ENCODE measurements around the gene MPRIP. TPM values are rescaled to one million over a fixed set of nuclear protein-coding genes. Genes with fewer than 3 reads are reported as not detected.

MPRIP gene
- total and polyA plus RNA-seq, 12 donors: 88.5 to 234 (median 175) TPM

GRCh38 chr17:17017343-17018014, 24.8 kb upstream of the MPRIP start:
- H3K4me3 ChIP-seq: no peak overlapping the region
- H3K27ac ChIP-seq: no peak overlapping the region
- no peaks in the 10 kb centered on the region for H3K9me3 ChIP-seq (replicated peaks in 1 of 3)
- intact Hi-C loops (cut with DNase I): no loop called here
- H3K27me3 ChIP-seq: no peaks in the 10 kb centered on the region
- WGBS, 4 donors: 93 to 96% (median 95%) methylated on average over 6 to 8 of the region's 8 CpGs
- H3K36me3 ChIP-seq (replicated peaks in 1 of 2): no peaks in the 10 kb centered on the region
- TF ChIP-seq, protein P1, sequence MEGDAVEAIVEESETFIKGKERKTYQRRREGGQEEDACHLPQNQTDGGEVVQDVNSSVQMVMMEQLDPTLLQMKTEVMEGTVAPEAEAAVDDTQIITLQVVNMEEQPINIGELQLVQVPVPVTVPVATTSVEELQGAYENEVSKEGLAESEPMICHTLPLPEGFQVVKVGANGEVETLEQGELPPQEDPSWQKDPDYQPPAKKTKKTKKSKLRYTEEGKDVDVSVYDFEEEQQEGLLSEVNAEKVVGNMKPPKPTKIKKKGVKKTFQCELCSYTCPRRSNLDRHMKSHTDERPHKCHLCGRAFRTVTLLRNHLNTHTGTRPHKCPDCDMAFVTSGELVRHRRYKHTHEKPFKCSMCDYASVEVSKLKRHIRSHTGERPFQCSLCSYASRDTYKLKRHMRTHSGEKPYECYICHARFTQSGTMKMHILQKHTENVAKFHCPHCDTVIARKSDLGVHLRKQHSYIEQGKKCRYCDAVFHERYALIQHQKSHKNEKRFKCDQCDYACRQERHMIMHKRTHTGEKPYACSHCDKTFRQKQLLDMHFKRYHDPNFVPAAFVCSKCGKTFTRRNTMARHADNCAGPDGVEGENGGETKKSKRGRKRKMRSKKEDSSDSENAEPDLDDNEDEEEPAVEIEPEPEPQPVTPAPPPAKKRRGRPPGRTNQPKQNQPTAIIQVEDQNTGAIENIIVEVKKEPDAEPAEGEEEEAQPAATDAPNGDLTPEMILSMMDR (IDR thresholded peaks at IDR 0.05): no peak
- TF ChIP-seq POLR2A (IDR thresholded peaks at IDR 0.05): no peak
- H3K4me1 ChIP-seq (replicated peaks in 1 of 2): no peaks in the 10 kb centered on the region
- no peak for DNase-seq

GRCh38 chr17:17018021-17018441, 24.2 kb upstream of the MPRIP start:
- no peak for TF ChIP-seq POLR2A (IDR thresholded peaks at IDR 0.05)
- TF ChIP-seq, protein P1 (IDR thresholded peaks at IDR 0.05): no peak
- H3K4me3 ChIP-seq: no peak overlapping the region
- no peak overlapping the region for H3K27ac ChIP-seq
- no peaks in the 10 kb centered on the region for H3K36me3 ChIP-seq (replicated peaks in 1 of 2)
- WGBS, 4 donors: 77 to 86% (median 84%) methylated on average over 9 to 11 of the region's 11 CpGs
- no peaks in the 10 kb centered on the region for H3K4me1 ChIP-seq (replicated peaks in 1 of 2)
- no peaks in the 10 kb centered on the region for H3K27me3 ChIP-seq
- H3K9me3 ChIP-seq (replicated peaks in 1 of 3): no peaks in the 10 kb centered on the region
- intact Hi-C loops (cut with DNase I): no loop called here
- peak in 1 of 7 donors; percentile 6 for DNase-seq

DNA sequence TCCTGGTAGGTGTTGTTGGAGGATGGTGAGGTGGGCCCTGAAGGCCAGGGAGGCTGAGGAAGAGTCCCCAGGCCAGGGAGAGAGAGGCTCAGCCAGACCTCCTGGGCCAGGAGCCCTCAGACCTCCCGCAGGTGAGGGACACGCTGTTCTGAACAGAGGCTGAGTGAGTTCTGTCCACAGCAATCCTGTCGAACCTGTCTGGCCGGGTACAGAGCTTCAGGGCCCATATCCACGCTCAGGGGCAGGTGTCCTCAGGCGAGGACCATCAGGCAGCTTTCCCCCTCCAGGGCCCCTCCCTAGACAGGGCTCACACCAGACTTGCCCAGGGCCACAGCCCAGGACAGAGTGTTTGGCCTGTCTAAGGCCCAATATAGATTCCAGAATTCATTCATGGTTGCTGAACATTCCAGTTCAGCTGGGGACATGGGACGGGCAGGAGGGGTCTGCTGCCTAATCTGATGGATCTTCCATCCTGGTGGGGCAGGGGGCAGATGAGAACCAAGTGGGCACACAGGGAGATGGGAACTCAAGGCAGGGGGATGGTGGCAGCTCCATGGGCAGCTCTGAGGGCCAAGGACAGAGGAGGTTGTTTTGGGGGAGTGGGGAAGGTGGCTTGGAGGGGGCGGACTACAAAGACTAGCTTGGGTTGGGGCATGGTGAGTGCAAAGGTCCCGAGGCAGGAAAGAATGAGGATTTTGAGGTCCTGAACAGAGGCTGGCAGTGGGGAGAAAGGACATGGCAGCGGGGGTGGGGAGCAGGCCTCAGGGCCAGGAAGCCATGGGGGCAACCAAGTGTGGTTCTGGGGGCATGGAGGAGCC, 23.4 kb upstream of the MPRIP start:
- DNase-seq: peak in 1 of 7 donors; percentile 2
- Histone ChIP-seq H3K27me3 (no peaks in the 10 kb centered on the region), H3K36me3 (replicated peaks in 1 of 2) (no peaks in the 10 kb centered on the region), H3K27ac (no peak overlapping the region), H3K4me3 (no peak overlapping the region), H3K9me3 (replicated peaks in 1 of 3) (no peaks in the 10 kb centered on the region), H3K4me1 (replicated peaks in 1 of 2) (no peaks in the 10 kb centered on the region)
- TF ChIP-seq, protein P1 (IDR thresholded peaks at IDR 0.05): no peak
- no peak for TF ChIP-seq POLR2A (IDR thresholded peaks at IDR 0.05)
- WGBS, 4 donors: 80 to 98% (median 93%) methylated on average over 8 to 10 of the region's 10 CpGs
- intact Hi-C loops (cut with DNase I): no loop called here

- no peaks in the 10 kb centered on the region for H3K4me1 ChIP-seq (replicated peaks in 1 of 2)
- no peak overlapping the region for H3K4me3 ChIP-seq
- WGBS, 4 donors: 83 to 97% (median 91%) methylated on average over 2 to 5 of the region's 5 CpGs
- no peak for DNase-seq
- H3K27ac ChIP-seq: no peak overlapping the region
- intact Hi-C loops (cut with DNase I): no loop called here
- H3K27me3 ChIP-seq: no peaks in the 10 kb centered on the region
- H3K36me3 ChIP-seq (replicated peaks in 1 of 2): no peaks in the 10 kb centered on the region
- H3K9me3 ChIP-seq (replicated peaks in 1 of 3): no peaks in the 10 kb centered on the region
- no peak for TF ChIP-seq POLR2A (IDR thresholded peaks at IDR 0.05)
- TF ChIP-seq, protein P1 (IDR thresholded peaks at IDR 0.05): no peak
These were observed 22.9 kb upstream of the MPRIP start for GRCh38 chr17:17019430-17019762.
